HG03175 (cell line): Measurements from ENCODE around the gene MRPL38.
A peak's percentile ranks its signal among the peaks of the same experiment; 100 is the strongest.

Experiments
- ATAC-seq: cut with Tn5 transposase; IDR thresholded peaks from one replicate; pipeline ENCODE4 v1.9.1; 2021; ENCODE audit warnings: mild to moderate bottlenecking, moderate library complexity; ENCODE audit not compliant: unreplicated experiment

The MRPL38 gene

DNA sequence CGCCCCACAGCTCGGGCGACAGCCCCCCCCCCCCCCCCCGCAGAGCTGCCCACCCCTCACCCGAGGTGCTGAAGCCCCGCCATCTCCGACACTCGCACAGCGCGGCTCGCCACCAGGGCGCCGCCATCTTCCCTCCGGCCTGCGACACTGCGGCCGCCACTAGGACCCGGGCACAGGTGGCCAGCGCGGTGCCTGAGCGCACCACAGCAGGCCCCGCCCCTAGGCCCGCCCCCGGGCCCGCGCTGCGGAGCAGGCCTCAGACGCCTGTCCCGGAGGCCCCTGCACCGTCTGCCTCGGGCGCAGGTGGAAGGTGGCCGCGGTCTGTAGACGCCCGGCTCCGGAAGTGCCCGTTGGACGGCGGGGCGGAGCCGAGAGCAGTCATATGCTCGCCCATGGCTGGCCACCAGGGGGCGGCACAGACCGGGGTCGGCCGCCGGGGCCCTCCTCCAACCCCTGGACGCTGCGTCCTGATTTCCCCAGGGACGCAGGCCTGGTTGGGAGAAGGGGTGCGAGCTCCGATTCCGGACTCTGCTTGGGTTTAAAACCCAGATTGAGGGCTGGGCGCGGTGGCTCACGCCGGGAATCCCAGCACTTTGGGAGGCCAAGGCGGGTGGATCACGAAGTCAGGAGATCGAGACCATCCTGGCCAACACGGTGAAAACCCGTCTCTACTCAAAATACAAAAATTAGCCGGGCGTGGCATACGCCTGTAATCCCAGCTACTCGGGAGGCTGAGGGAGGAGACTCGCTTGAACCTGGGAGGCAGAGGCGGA, at the start of gene MRPL38:
Gene MRPL38 (minus strand): TSS at position 136 of the 773 bp plus-strand sequence. CDS start 9 bp downstream, at position 127.
- peak; percentile 96 for ATAC-seq

DNA sequence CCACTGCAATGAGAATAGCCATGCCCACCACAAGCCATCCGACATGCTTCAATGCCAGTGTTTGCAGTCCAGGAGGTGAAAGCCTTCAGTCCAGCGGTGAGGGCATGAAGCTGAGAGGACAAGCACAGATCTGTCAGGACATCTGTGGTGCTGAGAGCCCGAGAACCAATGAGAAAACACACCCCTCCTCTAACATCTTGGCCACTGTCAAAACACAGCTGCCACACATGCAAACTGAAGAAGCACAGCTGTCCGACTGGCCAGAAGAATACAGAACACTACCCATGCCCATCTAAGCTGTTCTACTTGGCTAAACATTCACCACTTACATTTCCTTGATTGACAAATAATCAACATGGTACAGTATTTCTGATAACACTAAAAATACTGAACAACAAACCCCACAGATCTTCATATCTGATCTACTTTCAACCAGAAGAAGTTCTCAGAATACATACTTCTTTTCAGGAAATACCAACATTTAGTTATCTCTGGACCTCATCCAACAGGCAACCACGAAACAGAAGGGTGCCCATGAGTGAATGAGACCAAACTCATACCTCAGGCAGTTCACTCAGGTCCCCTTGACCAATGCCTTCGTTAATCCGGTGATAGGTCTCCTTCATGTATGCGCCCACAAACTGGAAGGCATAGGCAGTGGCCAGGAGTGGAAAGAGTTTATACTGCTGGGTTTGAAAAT, 46.3 kb upstream of the MRPL38 start:
- no peak for ATAC-seq

GRCh38 chr17:75950421-75950820, 45.7 kb upstream of the MRPL38 start:
- ATAC-seq: no peak

GRCh38 chr17:75945211-75945610, 40.5 kb upstream of the MRPL38 start:
- ATAC-seq: no peak

DNA sequence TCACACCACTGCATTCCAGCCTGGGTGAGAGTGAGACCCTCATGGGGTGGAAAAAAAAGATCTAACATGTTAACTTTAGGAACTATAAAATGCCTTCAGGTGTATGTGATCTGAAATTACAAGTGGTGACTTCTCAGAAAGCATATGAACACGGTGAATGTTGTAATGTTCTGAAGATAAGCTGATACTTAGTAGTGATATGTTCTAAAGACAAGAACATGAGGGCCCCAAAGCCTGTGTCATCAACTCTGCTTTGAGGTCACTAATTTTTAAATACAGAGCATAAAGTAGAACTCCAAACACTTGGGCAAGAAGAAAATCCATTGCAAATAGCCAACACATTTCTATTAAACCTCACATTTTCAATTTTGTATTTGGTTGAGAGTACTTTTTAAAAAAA, 38.8 kb upstream of the MRPL38 start:
- ATAC-seq: no peak

- no peak for ATAC-seq
These were observed 37.8 kb upstream of the MRPL38 start for GRCh38 chr17:75942473-75942872.

DNA sequence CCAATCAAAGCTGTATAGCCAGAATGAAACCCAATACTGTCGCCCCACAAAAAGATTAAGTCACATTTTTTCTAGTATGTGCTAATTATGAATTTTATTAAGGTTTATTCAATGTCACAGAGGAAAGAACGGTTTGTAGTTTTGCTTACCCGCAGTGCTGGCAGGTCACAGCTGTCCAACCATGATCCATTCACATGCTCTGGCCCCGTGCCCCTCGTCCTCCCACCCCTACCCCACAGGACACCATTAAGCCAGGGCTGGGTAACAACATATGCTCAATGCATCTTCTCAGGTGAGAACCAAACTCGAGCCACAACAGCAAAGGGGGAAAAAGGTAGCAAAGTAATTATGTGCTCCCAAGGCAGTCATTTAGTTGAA, 36.7 kb upstream of the MRPL38 start:
- ATAC-seq: no peak

DNA sequence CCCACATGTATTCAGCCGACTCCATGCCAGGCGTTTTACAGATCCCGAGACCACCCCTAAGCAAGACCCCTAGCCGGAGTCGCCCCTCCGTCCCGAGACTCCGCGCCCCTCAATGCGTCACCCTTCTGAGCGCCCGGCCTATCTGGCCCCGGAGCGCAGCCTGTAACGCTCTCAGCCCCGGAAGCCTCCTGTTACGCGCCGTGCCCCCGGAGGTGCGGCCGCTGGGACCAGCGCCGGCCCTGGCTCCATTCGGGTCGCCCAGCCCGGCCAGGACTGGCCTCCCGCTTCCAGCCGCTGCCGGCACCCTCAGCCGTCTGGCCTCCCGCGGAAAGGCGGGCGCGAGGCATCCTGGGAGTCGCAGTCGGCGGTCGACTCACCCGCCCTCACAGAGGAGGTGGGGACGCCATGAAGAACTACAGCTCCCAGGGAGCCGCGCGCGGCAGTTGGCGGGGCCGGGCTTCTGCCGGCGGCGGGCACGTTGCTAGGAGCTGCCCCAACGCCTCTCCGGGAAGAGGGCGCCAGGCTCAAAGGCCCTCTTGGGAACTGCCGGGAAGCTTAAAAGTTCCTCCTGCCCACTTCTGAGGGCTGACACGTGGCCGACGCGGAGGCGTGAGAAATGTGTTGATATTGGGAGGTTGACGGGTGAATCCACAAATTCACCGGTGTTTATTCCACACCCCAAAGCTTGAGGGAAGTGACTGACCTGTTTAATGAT, 36.2 kb upstream of the MRPL38 start, which contains the start of gene FBF1:
Gene FBF1 (minus strand): TSS at position 316 of the 715 bp plus-strand sequence. CDS start 2,893 bp downstream, outside the sequence.
- peak; percentile 93 for ATAC-seq

DNA sequence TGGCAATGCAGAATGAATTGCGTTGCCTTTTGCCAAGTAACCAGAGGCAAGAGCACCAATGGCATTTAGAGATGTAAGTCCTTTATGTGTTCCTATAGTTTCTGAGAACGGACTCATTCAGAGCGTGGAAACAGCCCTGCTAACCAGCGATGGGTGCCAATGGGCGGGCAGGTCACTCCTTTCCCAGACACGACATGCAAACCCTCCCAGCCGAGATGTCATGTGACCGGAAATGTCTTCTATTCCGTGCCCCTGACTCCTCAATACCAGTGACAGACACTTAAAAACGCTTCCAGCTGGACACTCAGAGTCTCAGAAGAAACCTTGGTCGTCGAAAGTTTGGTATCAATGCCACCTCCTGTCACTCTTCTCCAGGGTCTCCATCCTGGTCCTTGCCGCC, 33.0 kb upstream of the MRPL38 start:
- no peak for ATAC-seq

DNA sequence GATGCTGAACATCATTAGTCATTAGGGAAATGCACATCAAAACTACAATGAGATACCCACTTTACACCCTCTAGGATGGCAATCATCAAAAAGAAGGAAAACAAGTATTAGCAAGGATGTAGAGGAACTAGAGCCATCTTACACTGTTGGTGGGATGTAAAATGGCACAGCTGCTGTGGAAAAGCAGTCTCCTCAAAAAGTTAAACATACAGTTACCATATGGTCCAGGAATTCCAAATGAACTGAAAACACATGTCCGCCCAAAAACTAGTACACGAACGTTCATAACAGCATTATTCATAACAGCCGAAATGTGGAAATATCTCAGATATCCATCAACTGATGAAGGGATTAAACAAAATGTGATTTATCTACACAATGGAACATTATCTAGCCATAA, 29.1 kb upstream of the MRPL38 start:
- ATAC-seq: no peak

DNA sequence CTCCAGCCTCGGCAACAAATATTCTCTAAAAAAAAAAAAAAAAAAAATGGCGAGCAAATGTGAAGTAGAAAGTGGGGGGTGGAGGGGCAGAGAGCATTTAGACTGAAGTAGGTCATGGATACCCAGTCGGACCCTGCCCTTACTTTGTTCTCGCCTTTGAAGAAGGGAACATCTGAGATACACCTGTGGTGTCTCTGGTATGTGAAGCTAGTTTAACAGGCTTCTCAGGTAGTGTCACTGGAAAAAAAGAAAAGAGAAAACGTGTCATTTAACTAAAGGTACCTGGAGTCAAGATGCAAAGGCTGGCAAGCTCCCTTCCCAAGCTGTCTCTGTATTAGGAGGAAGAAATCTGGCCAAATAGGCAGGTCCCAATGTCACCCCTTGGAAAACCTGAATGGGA, 28.2 kb upstream of the MRPL38 start:
- ATAC-seq: no peak

DNA sequence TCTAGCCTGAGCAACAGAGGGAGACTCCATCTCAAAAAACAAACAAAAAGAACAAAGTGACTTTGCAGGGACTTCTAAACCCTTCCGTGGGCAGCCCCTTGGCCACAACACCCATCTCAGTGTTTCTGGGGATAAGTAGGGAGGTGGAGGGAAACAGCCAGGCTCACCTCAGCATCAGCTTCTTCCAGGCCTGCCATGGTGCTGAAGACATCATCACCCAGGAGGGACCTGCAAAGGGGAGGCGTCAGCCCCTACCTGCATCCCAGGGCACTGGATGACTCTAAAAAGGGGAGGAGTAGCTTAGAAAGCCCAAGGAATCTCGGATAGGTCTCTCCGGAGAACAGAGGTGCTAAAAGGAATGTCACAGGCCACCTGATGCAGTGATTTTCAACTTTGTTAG, 26.4 kb upstream of the MRPL38 start:
- ATAC-seq: no peak

DNA sequence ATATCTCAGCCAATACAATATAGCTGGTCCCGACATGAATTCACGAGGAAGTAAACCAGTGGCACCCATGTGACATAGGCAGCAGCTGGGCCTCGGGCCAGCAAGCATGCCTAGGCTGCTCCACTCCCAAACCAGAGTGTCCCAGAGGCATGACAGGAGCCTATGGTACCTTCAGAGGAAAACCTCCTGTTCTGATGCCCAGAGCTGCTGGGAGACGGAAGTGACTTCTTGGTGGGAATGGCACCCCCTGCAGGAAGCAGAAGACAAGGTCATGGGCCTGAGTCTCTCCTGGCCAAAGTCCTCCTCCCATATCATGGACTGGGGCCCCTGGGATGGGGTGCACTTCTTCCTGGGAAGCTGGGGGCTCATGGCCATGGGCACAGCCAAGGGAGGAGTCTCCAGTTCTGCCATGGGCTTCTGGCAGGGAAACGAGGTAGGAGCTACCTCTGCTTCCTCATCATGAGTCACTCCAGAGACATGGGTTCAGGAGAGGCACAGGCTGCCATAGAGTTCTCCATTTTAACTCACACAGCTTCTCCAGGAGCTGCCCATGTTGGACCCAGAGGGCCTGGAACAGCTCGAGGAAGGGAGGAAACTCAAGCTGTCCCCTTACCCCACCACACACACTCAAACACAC, 22.7 kb upstream of the MRPL38 start:
- no peak for ATAC-seq

GRCh38 chr17:75926456-75926855, 21.8 kb upstream of the MRPL38 start:
- ATAC-seq: no peak

GRCh38 chr17:75925912-75926311, 21.2 kb upstream of the MRPL38 start:
- no peak for ATAC-seq

GRCh38 chr17:75925103-75925502, 20.4 kb upstream of the MRPL38 start:
- no peak for ATAC-seq

DNA sequence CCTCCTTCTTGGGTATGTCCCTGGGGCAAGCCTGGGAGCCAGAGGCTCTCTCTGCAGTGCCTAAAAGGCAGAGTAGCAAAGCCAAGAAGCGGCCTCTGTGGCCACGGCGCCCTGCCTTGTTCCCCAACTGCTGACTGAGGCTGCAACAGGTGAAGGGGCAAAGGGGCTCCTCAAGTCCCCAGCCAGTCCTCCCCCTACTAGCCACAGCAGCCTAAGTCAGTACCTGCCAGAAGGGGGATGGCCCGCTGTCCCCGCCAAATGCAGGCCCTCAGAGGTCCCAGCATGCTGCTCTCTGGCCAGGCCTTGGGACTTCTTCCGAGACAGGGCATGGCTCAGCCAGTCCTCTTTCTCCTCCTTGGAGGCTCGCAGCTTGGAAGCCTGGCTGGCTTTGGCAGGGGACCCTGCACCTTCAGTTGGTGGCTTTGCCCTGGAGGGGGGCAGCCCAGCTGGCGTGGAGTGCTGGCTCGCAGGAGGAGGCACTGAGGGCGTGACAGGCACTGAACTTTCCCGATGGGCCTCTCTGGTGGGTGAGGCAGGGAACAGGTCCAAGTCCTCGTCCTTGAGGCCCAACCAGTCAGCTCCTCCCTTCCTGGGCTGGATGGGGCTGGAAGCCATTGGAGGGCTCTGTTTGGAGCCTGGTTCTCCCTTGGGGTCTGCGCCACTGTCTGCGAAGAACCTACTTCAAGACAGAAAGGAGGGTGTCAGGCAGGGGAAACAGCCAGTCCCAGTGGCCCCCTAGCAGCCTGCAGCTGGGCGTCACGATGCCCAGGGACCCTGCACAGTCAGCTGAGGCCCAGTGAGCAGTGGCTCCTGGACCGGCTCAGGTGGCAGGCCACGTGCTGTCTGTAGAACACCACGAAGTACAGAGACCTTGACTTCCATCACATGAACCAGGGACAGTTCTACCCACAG, 18.5 kb upstream of the MRPL38 start:
- no peak for ATAC-seq

DNA sequence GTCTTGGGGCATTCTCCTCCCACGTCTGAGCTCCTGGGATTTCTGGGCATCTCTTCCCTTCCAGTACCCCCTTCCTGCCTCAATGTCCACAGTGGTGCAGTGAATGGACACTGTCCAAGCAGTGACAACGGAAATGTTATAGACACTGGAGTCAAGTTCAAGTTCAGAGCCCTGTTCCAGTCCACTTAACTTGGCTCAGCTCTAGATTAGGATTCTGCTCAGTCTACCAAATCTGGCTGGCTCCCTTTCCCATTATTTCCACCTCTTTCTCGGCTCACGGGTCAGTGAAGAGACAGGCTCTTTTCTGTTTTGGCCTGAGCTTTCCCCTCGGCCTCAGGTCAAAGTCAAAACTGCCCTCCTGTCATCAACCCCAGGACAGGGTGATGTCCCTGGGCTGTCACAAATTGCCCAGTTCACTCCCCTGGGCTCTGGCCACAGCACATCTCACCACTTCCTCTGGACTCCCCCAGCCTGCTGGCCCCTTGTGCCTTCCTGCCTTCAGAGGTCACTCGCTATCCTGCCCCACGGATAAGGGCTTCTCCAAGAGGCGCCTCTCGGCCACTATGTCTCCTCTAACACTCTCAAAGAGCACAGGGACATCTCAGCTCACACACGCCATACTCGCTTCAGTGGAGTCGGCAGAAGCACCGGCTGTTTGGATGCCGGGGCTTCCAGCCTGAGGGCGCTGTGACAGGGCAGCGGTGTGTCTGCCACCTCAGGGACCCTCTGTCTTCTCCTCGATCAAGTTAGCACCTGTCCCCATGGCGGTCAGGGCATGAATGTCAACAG, 17.7 kb upstream of the MRPL38 start:
- no peak for ATAC-seq

DNA sequence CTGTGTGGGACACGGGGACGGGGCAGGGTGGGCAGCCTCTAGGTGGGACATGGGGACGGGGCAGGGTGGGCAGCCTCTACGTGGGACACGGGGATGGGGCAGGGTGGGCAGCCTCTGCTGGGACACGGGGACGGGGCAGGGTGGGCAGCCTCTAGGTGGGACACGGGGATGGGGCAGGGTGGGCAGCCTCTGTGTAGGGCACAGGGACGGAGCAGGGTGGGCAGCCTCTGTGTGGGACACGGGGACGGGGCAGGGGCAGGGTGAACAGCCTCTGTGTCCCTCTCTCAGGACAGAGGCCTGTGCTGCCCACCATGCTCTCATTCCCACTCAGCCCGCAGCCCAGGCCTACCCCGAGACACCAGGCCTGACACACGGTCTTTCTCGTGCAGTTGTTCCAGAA, 16.9 kb upstream of the MRPL38 start:
- ATAC-seq: no peak
